AG04449 (cell line): ENCODE measurements around the gene FAT1.

Experiments
- CTCF ChIA-PET: fragments of 350-600 bp; formaldehyde crosslinking; extraction: SDS; loops from one replicate; lab custom pipeline; 2021; ENCODE audit warnings: antibody characterized with exemption; lab: Yijun Ruan, JAX
- POLR2A ChIA-PET: fragments of 400-600, 350-600 bp; formaldehyde crosslinking; extraction: SDS; loops from one replicate; lab custom pipeline; 2020; ENCODE audit warnings: antibody characterized with exemption, inconsistent platforms; lab: Yijun Ruan, JAX
- DNase-seq: peaks from one replicate; pipeline ENCODE4 v3.0.0-alpha.2; 2010; ENCODE audit warnings: low read depth, low spot score
- H3K4me3 ChIP-seq: 2 replicates; pipeline ENCODE4 v1.5.1; 2011; ENCODE audit warnings: low read depth, mild to moderate bottlenecking, control low read depth, low read length
- CTCF ChIP-seq: IDR thresholded peaks from one replicate; pipeline ENCODE4 v1.5.1; 2011; ENCODE audit warnings: mild to moderate bottlenecking, moderate library complexity, low read length, control low read depth, inconsistent platforms; ENCODE audit not compliant: insufficient read depth; ENCODE audit errors: missing control alignments

The FAT1 gene

GRCh38 chr4:186722796-186723291 lies 812 bp downstream of the FAT1 start:
- ChIA-PET POLR2A (interaction anchor here (0.7 to 1.5 kb wide), 2 partner anchors 37 to 152 kb away, joined by 3 to 4 read pairs; no protein-coding TSS in a partner anchor), CTCF (no interaction called here)
- H3K4me3 ChIP-seq: peak overlapping the region; percentile 98
- DNase-seq: no peak
- TF ChIP-seq CTCF: no peak

GRCh38 chr4:186719925-186720694 lies 3.5 kb downstream of the FAT1 start:
- DNase-seq: no peak
- no peak overlapping the region for H3K4me3 ChIP-seq
- CTCF ChIA-PET: interaction anchor here (0.9 to 2.0 kb wide), 5 partner anchors 11 to 228 kb away, joined by 3 to 8 read pairs (median 3); no protein-coding TSS in a partner anchor
- TF ChIP-seq CTCF: peak; percentile 26
- POLR2A ChIA-PET: interaction anchor here (0.6 kb wide), 1 partner anchor 27 kb away, joined by 3 read pairs; no protein-coding TSS in a partner anchor

GRCh38 chr4:186717556-186717955 lies 6.1 kb downstream of the FAT1 start:
- CTCF ChIA-PET: interaction anchor here (1.0 kb wide), 1 partner anchor 31 kb away, joined by 3 read pairs; no protein-coding TSS in a partner anchor
- POLR2A ChIA-PET: interaction anchor here (0.7 kb wide), 1 partner anchor 830 kb away, joined by 3 read pairs; no protein-coding TSS in a partner anchor
- DNase-seq: no peak
- no peak for TF ChIP-seq CTCF
- H3K4me3 ChIP-seq: no peak overlapping the region

GRCh38 chr4:186715077-186715476 lies 8.6 kb downstream of the FAT1 start:
- DNase-seq: no peak
- CTCF ChIA-PET: interaction anchor here (1.8 kb wide), 1 partner anchor 11 kb away, joined by 7 read pairs; no protein-coding TSS in a partner anchor

GRCh38 chr4:186714006-186714675 lies 9.5 kb downstream of the FAT1 start:
- no peak for DNase-seq
- no peak overlapping the region for H3K4me3 ChIP-seq
- CTCF ChIA-PET: no interaction called here
- POLR2A ChIA-PET: no interaction called here
- no peak for TF ChIP-seq CTCF

More at GRCh38 chr4:186715077-186715476, 8.6 kb downstream of the FAT1 start:
- POLR2A ChIA-PET: no interaction called here
- H3K4me3 ChIP-seq: no peak overlapping the region
- TF ChIP-seq CTCF: no peak

GRCh38 chr4:186712690-186713089 lies 11.0 kb downstream of the FAT1 start:
- POLR2A ChIA-PET: no interaction called here
- CTCF ChIA-PET: no interaction called here

More at GRCh38 chr4:186712690-186713089, 11.0 kb downstream of the FAT1 start:
- no peak overlapping the region for H3K4me3 ChIP-seq
- no peak for DNase-seq
- no peak for TF ChIP-seq CTCF
